Measurements from ENCODE around the gene MAPKAPK3.
A peak's percentile ranks its signal among the peaks of the same experiment; 100 is the strongest.

Gene MAPKAPK3

DNA sequence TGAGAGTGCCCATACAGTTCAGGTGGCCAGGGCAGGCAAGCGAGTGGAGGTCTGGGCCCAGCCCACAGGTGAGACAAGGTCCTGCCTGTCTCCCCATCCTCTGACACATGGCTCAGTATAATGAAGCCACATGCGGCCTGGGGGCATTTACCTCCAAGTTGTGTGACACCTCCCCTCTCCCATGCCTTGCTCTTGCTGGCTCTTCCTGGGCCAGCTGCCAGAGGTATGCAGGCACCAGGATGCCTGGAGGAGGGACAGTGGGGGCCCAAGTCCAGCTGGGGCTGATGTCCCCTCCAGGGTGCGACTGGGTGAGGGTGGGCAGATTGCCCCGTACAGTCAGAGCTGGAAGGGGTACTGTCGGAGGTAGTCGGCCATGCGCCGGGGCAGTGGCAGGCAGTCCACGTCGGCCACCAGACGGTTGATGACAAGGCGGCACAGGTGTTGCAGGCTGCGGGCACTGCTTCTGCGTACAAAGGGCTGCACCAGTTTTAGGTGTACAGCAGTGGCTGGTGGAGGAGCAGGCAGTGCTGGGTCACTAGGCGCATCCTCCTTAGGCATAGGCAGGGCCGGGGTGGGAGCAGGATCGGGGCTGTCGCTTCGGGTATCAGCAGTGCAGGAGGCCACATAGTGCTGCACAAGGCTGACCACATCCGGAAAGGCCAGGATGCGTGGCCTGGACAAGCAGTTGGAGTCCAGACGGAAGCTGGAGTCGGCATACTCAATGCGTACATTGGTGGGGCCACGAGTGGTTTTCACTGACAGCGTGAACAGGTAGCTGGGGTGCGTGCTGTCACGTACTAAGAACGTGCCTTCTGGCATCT is 9.5 kb upstream of the MAPKAPK3 start:
- DNase-seq (ENCODE audit: low read depth in 2 of 3, low spot score in 1 of 3): peak in 1 of 3 donors; percentile 27

- no peak for DNase-seq (ENCODE audit: low read depth in 2 of 3, low spot score in 1 of 3)
These were observed 8.7 kb upstream of the MAPKAPK3 start for GRCh38 chr3:50608278-50608677.

DNA sequence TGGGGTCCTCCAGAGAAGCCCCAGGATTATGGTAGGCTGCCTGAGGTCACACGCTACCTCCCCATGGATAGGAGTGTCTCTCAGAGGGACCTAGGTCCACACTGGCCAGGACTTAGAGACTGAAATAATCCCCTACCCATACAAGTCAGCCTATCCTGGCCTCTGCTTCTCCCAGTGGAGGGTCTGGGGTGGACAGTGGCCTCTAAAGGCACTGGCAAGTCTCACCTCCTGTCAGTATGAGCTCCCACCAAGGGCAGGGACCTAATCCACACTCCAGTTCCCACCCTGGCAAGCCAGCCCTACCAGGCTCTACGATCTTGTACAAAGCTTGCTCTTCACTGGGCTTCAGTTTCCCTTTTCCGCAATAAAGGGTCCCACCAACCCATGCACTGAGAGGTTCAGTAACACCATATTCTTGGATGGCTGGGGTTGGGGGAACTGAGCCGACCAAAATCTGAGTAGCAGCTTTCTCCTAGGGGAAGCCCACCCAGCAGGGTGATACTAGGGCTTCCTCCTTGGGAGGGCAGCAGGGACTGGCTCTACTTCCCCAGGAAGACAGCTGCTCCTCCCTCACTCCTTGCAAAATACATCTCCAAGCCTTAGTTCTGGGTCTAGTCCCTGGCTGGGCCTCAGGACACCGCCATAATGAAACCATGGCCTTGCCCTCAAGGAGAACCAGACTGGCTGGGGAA is 7.7 kb upstream of the MAPKAPK3 start:
- DNase-seq (ENCODE audit: low read depth in 2 of 3, low spot score in 1 of 3): no peak

GRCh38 chr3:50609763-50610085 is 7.2 kb upstream of the MAPKAPK3 start:
- DNase-seq (ENCODE audit: low read depth in 2 of 3, low spot score in 1 of 3): no peak

DNA sequence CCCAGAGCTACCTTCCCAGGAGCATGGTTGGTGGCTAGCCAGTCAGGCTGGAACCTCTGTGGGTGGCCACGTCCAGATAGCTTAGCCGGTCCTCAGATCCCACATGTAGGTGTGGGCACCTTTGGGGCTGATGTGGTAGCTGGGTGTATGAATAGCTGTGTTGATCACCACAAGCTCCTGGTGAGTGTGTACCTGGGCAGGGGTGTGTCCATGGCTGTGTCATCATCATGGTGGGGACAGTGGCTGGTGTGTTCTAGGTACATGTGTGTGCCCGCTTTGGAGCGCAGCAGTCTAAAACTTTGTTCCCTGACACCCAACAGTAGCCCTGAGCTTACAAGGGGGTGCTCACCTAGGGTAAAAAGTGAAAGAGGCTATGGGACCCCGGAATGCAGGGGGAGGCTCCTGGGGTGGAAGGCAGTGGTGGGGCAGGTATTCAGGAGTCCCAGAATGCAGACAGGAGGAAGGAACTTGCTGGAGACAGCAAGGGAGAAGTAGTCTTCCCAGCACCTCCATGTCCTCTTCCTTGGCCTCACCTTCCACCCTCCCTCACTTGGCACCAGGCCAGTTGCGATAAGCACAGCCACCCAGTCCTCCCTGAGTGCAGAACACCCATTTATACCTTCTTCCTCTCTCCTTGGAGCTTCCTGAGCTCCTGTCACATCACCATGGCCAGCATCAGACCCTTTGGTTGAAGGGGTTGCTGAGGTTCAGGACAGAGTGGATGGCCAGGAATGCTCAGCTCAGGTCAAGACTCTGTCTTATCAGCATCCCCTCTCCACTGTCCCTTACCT is 6.6 kb upstream of the MAPKAPK3 start:
- DNase-seq (ENCODE audit: low read depth in 2 of 3, low spot score in 1 of 3): peak in 1 of 3 donors; percentile 34

DNA sequence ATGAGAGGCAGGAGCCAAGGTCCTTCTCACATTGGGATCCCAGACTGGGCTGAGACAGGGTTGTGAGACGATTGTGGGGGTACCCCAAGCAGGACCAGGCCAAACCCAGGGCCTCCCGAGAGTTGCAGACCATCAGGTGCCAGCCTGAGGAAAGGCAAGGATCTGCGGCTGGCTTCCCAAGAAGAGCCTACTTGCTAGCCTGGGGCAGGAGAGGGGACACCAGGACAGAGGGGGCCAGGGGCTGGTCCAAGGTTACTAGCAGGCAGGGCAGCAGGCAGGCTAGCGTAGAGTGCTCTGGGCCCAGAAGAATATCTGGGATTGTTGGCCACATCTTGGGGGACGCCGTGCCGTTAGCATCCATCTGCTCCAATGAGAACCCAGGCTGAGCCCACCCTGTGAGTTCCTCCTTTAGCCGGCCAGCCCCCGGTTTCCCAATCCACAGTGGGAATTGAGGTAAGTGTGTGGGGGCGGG is 5.9 kb upstream of the MAPKAPK3 start:
- no peak for DNase-seq (ENCODE audit: low read depth in 2 of 3, low spot score in 1 of 3)

GRCh38 chr3:50611464-50612233 is 5.3 kb upstream of the MAPKAPK3 start, which contains the start of gene CISH:
Gene CISH, minus strand, starts transcription at chr3:50611774. Its CDS starts 124 bp downstream, at chr3:50611650.
- DNase-seq (ENCODE audit: low read depth in 2 of 3, low spot score in 1 of 3): peak; percentile 98 to 99 (median 98)

GRCh38 chr3:50612234-50612882 is 4.6 kb upstream of the MAPKAPK3 start:
- DNase-seq (ENCODE audit: low read depth in 2 of 3, low spot score in 1 of 3): no peak

DNA sequence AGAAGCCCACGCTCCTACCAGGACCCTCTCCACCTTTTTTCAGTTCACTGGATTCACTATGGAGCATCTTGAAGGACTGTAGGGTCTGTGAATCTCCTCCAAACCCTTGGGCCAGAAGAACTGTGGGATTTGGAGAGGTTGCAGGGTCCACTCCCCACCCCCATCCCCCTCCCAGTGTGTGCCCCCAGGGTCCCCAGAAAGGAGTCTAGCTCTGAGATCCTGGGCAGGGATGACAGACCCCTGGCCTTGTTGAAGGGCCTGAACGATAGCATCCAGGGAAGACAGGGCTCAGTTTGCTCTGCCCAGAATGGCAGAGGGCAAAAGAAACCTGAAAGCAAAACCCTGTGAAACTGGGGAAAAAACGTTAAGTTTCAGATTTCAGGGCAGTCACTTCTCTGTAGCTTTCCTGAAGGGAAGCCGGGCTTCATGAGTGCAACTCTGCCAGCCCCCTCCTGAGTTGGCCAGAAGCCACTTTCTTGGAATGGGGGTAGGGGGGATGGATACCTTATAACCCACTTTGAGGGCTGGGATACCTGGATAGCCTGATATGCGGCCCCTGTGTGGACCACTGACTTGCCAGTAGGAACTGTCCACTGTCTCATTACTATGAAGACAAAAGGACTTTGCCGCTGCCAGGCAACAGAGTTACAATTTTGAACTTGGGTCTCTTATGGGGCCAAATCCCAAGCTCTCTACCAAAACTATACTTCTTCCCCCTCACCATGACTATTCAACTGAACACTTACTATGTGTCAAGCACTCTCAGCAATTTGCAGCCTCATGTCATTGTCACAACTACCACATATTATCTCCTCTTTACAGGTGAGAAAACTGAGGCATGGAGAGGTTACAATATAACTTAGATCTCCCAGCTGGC is 3.7 kb upstream of the MAPKAPK3 start:
- DNase-seq (ENCODE audit: low read depth in 2 of 3, low spot score in 1 of 3): no peak

DNA sequence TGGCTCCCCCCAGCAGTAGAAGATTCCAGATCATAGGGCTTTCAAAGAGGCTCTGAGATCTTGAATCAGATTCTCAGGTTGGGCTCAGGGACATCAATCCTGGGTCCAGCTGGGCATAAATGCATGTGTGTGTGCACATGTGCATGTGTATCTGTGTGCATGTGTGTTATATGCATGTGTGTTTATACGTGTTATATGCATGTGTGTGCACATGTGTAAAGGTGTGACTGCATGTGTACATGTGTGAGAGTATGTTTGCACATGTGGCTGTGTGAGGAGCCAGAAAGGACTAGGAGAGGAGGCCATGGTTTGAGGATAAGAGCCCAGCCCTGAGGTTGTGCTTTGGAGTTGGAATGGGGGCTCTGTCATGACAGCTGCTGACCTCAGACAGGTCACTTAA is 1.8 kb upstream of the MAPKAPK3 start:
- no peak for DNase-seq (ENCODE audit: low read depth in 2 of 3, low spot score in 1 of 3)

DNA sequence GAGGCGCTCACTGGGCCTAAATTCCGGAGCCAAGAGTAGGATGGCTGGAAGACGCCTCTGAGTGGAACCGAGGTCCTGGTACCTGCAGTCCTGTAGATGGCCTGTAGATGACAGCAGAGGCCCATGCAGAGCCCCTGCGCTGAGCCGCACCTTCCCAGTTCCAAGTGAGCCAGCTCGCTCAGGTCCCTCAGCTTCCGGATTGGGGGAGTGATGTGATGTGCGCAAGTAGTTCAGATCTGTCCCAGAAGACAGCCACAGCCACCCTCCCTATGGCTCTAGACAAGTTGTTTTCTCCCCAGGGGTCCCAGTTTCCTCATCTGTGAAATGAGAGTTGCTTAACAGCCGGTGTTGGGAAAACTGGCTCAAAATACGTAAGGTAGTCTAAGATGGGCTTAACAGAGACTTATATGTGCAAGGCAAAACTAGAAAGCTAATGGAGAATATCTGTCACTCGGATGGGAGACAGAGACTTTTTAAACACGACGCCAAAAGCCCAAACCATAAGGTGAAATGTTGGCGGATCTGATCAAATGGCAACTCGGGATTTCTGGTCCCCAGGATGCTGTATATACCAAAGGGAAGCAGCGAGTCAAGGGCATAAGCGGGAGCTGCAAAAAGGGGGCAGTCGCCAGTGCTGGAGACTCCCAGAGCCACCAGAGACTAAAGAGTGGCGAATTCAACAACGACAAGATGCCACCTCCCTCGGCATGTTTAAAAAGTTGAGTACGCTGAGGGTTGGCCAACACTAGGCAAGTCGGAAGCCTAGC is 765 bp upstream of the MAPKAPK3 start:
- peak; percentile 77 to 84 (median 80) for DNase-seq (ENCODE audit: low read depth in 2 of 3, low spot score in 1 of 3)

- peak; percentile 90 to 96 (median 93) for DNase-seq (ENCODE audit: low read depth in 2 of 3, low spot score in 1 of 3)
These were observed 218 bp upstream of the MAPKAPK3 start for GRCh38 chr3:50616770-50617095.

DNA sequence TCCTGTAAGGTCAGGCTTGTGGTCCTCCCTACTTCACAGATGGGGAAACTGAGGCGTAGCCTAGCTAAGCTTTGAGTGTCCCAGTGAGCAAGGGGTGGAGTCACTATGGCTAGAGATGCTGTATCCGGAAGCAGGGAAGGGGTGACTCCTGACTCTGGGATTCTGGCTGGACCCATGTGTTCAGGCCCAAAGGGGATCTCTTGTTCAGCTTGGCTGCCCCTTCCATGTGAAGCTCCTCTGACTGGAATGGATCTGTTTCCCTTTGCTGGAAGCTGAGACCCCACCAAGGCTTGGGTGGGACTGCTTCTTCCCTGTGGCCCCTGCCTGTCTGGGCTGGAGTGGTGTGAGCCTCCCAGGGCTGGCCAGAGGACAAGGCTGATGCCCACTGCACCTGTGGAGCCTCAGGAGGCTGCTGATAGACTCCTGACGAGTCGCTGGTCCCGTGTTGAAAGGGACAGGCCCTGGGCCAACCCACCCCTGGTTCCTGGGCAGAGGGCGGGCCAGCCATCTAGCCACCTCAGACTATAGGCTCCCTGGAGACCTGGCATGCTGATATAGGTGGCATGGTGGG is 1.0 kb downstream of the MAPKAPK3 start:
- DNase-seq (ENCODE audit: low read depth in 2 of 3, low spot score in 1 of 3): no peak

- DNase-seq (ENCODE audit: low read depth in 2 of 3, low spot score in 1 of 3): no peak
These were observed 3.5 kb downstream of the MAPKAPK3 start for GRCh38 chr3:50620420-50620819.

GRCh38 chr3:50620820-50621219 is 3.9 kb downstream of the MAPKAPK3 start:
- DNase-seq (ENCODE audit: low read depth in 2 of 3, low spot score in 1 of 3): no peak

DNA sequence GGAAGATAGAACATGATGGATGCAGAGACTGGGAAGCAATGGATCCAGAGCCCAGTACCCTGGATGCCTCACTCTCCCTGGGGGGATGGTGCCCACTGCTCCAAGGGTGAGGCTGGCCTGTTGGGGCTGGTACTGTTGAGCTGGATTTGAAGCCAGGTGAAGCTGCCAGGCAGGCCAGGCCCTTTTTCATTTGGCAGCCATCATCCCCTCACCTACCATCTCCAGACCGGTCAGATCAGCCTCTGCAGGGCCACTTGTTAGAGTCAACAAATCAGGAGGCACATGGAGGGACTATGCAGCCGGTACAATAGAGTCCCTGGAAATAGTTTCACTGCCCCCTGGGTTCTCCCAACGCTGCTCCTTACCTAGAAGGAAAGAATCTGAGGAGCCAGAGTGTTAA is 5.9 kb downstream of the MAPKAPK3 start:
- no peak for DNase-seq (ENCODE audit: low read depth in 2 of 3, low spot score in 1 of 3)

- peak in 1 of 3 donors; percentile 63 for DNase-seq (ENCODE audit: low read depth in 2 of 3, low spot score in 1 of 3)
These were observed 7.0 kb downstream of the MAPKAPK3 start for GRCh38 chr3:50623840-50624474.

GRCh38 chr3:50624634-50625033 is 7.7 kb downstream of the MAPKAPK3 start:
- no peak for DNase-seq (ENCODE audit: low read depth in 2 of 3, low spot score in 1 of 3)

All from stimulated activated CD4-positive, alpha-beta T cell treated with anti-CD3 and anti-CD28 coated beads, Interleukin-12 subunit alpha, Interleukin-12 subunit beta, amount 100 ng/mL, for 48 hours (primary cell).